H7 (cell line): ENCODE results near the gene CTAGE9. TPM values are rescaled to one million over a fixed set of nuclear protein-coding genes. Genes with fewer than 3 reads are reported as not detected.
"Not testable (repeated sequence)": the region's sequence is repeated elsewhere in the genome, so short reads cannot be mapped to it uniquely, and the experiment has no call there.

ENCODE experiments used
- DNase-seq: peaks from one replicate; pipeline ENCODE4 v3.0.0; 2012
- H3K27me3 ChIP-seq: 2 replicates; pipeline ENCODE4 v1.6.0; 2011; ENCODE audit warnings: mild to moderate bottlenecking, low read length; ENCODE audit not compliant: control insufficient read depth, insufficient read depth
- H3K36me3 ChIP-seq: replicated peaks from 2 replicates; pipeline ENCODE4 v1.5.1; 2011; ENCODE audit warnings: low read length; ENCODE audit not compliant: control insufficient read depth, insufficient read depth
- H3K4me3 ChIP-seq: 2 replicates; pipeline ENCODE4 v1.5.1; 2011; ENCODE audit warnings: low read depth, mild to moderate bottlenecking, control low read depth, low read length, moderate library complexity; ENCODE audit not compliant: insufficient read depth
- total RNA-seq: library from RNA; depleted of rRNA; stranded (reverse); fragments of >200 nt; shearing (Covaris generic); gene quantifications from 2 replicates; pipeline ENCODE4 v1.2.3, GENCODE V29; 2014

The CTAGE9 gene
- total RNA-seq, 1 experiment from 2014 or later: not detected

DNA sequence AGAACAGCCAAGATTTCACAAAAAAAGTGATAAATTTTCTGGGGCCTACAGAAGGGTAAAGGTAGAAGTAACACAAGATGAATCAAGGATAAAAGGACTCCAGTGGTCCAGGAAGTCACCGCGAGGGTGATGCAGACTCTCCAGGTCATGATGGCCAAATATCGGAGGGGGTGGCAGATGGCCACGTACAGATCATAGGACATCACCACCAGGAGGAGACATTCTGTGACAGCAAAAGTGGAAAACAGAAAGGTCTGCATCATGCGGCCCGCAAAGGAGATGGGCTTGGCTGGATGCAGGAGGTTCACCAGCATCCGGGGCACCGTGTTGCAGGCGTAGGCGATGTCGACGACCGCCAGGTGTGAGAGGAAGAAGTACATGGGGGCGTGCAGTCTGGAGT lies 10.0 kb downstream of the CTAGE9 start:
- DNase-seq, H3K36me3 ChIP-seq, H3K4me3 ChIP-seq, H3K27me3 ChIP-seq: not testable (repeated sequence)

GRCh38 chr6:131696956-131697355 lies 13.9 kb downstream of the CTAGE9 start:
- no peak for DNase-seq
- Histone ChIP-seq H3K4me3 (no peak overlapping the region), H3K36me3 (no peaks in the 10 kb centered on the region), H3K27me3 (no peaks in the 10 kb centered on the region)

DNA sequence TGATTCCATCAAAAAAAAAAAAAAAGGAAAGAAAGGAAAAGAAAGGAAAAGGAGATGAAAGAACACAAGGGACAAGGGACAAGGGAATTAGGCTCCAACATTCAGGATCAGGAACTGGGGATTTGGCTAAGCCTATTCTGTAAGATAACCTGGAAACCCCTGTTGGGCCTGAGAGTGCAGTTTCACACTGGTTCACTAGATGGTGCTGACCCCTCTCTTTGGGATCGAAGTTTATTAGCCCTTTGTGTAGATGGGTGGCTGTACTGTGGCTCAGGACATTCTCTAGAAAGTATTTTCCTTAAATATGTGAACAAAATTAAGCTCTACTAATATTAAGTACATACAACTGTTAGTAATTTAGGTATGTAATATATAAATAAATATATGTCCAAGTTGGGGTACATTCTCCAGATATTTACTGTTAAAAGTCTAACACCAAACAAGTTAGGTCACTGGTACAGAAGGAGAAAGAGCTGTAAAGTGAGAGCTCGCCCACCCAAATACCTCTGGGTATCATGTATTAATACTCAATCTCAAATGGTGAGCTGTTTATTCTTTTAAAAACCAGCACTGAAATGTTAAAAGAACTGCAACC lies 15.9 kb downstream of the CTAGE9 start:
- H3K4me3 ChIP-seq: no peak overlapping the region
- H3K27me3 ChIP-seq: no peaks in the 10 kb centered on the region
- DNase-seq: peak; percentile 69
- H3K36me3 ChIP-seq: no peaks in the 10 kb centered on the region

DNA sequence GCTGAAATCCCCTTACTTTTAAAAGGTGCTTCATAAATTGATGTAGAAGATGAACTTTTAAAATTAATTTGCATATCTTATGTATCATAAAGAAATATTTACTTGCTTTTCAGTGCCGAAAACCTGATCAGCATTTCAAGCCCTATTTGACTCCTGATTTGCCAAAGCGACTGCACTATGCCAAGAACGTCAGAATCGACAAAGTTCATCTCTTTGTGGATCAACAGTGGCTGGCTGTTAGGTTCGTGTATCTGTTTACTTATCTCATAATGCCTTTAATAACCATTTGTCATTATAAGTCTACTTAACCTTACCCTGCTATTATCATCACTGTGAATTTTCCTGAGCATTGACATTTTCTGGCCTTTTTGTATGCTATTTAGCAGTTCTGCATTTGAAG lies 17.4 kb downstream of the CTAGE9 start:
- DNase-seq: no peak
- H3K4me3 ChIP-seq: no peak overlapping the region
- no peaks in the 10 kb centered on the region for H3K27me3 ChIP-seq
- H3K36me3 ChIP-seq: no peaks in the 10 kb centered on the region

DNA sequence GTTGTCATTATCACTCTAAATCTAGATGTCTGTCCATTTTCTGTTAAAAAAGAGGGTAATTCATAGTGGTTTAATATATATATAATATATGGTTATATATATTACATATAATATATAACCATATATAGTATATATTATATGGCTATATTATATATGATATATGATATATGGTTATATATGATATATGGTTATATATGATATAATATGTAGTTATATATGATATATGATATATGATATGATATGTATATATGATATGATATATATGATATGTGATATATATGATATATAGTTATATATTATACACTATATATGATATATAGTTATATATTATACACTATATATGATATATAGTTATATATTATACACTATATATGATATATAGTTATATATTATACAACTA lies 18.2 kb downstream of the CTAGE9 start:
- Histone ChIP-seq H3K36me3 (no peaks in the 10 kb centered on the region), H3K27me3 (no peaks in the 10 kb centered on the region), H3K4me3 (no peak overlapping the region)
- DNase-seq: no peak

- no peak overlapping the region for H3K4me3 ChIP-seq
- no peaks in the 10 kb centered on the region for H3K27me3 ChIP-seq
- no peaks in the 10 kb centered on the region for H3K36me3 ChIP-seq
- no peak for DNase-seq
Observed at GRCh38 chr6:131692031-131692430, 18.8 kb downstream of the CTAGE9 start.

DNA sequence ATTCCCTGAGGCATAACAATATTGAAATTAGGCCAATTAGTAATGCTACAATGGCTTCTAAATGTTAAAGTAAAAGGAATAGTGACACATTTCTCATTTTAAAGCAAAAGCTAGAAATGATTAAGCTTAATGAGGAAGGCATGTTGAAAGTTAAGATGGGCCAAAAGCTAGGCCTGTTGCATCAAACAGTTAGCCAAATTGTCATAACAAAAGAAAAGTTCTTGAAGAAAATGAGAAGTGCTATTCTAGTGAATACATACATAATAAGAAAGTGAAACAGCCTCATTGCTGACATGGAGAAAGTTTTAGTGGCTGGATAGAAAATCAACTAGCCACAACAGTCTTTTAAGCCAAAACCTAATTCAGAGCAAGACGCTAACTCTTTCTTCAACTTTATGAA lies 22.5 kb downstream of the CTAGE9 start:
- no peak for DNase-seq
- H3K4me3 ChIP-seq: no peak overlapping the region
- no peaks in the 10 kb centered on the region for H3K27me3 ChIP-seq
- H3K36me3 ChIP-seq: no peaks in the 10 kb centered on the region

DNA sequence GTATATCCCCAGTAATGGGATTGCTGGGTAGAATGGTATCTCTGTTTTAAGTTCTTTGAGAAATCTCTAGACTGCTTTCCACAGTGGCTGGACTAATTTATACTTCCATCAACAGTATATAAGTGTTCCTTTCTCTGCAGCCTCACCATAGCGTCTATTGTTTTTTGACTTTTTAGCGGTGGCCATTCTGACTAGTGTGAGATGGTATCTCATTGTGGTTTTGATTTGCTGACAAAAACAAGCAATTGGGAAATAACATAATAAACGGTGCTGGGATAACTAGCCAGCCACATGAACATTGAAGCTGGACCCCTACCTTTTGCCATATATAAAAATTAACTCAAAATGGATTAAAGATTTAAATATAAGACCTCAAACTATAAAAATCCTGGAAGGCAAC lies 23.8 kb downstream of the CTAGE9 start:
- Histone ChIP-seq H3K4me3 (no peak overlapping the region), H3K27me3 (no peaks in the 10 kb centered on the region), H3K36me3 (no peaks in the 10 kb centered on the region)
- DNase-seq: no peak

GRCh38 chr6:131685266-131685780 lies 25.5 kb downstream of the CTAGE9 start:
- no peak overlapping the region for H3K4me3 ChIP-seq
- H3K36me3 ChIP-seq: no peaks in the 10 kb centered on the region
- DNase-seq: no peak
- H3K27me3 ChIP-seq: no peaks in the 10 kb centered on the region

DNA sequence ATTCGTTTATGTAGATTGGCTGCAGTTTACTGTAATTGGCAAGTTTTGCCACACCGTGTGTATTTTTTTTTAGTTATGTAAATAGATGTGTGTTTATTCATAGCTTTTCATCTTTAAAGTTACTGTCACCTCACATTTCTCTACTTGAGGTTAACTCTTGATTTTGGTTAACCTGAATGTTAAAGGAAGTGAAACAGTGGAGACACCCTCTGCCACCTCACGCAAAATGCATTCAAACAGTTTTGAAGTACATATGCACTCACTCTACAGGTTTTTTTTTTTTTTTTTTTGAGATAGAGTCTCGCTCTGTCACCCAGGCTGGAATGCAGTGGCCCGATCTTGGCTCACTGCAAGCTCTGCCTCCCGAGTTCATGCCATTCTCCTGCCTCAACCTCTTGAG lies 27.3 kb downstream of the CTAGE9 start:
- DNase-seq: no peak
- no peaks in the 10 kb centered on the region for H3K27me3 ChIP-seq

DNA sequence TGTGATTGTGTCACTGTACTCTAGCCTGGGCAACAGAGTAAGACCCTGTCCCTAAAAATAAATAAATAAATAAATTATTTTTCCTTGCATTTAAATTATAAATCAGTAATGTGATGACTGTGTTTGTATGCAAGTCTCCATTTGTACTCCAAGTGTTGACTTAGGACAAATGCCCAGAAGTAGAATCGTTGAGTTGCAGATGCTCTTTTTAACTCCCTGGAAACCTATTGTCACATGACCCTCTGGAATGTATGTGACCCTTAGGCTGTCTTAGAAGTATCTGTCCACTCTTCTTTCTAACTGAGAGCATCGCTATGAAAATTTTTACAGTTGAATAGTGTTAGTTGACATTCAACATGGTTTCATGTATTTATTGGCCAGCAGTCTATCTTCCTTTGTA lies 28.4 kb downstream of the CTAGE9 start:
- Histone ChIP-seq H3K36me3 (no peaks in the 10 kb centered on the region), H3K4me3 (no peak overlapping the region), H3K27me3 (no peaks in the 10 kb centered on the region)
- no peak for DNase-seq

More for the DNA sequence above, 27.3 kb downstream of the CTAGE9 start:
- Histone ChIP-seq H3K4me3 (no peak overlapping the region), H3K36me3 (no peaks in the 10 kb centered on the region)

GRCh38 chr6:131681585-131681984 lies 29.2 kb downstream of the CTAGE9 start:
- H3K27me3 ChIP-seq: no peaks in the 10 kb centered on the region
- DNase-seq: no peak

DNA sequence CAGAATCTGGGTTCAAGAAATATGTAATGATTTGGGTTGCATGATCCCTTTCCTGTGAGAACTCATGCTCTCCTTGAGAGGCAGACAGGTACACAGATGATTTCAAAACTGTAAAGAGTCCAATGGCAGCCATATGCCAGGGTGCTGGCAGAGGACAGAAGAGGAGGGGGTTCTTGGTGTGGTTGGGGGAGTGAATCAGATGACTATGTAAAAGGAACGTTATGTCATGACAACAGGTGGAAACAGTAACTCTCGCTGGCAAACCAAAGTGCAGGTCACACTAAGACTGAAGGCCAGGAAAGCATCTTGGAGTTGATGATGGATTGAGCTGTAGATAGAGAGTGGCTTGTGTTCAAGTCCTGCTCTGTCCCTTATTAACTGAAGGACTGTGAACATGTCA lies 29.9 kb downstream of the CTAGE9 start:
- no peak for DNase-seq
- Histone ChIP-seq H3K27me3 (no peaks in the 10 kb centered on the region), H3K36me3 (no peaks in the 10 kb centered on the region), H3K4me3 (no peak overlapping the region)

More at GRCh38 chr6:131681585-131681984, 29.2 kb downstream of the CTAGE9 start:
- H3K36me3 ChIP-seq: no peaks in the 10 kb centered on the region
- no peak overlapping the region for H3K4me3 ChIP-seq

- Histone ChIP-seq H3K4me3 (no peak overlapping the region), H3K36me3 (no peaks in the 10 kb centered on the region), H3K27me3 (no peaks in the 10 kb centered on the region)
- DNase-seq: no peak
Observed at GRCh38 chr6:131678442-131678841, 32.4 kb downstream of the CTAGE9 start.

DNA sequence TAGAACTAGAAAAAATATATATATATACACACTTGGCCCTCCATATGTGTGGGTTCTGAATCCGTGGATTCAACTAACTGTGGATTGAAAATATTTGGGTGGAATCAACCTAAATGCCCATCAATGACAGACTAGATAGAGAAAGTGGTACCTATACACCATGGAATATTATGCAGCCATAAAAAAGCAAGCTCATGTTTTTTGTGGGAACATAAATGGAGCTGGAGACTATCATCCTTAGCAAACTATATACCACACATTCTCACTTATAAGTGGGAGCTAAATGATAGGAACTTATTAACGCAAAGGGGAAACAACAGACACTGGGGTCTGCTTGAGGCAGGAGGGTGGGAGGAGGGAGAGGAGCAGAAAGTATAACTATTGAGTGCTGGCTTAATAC lies 37.6 kb downstream of the CTAGE9 start:
- H3K36me3 ChIP-seq: no peaks in the 10 kb centered on the region
- H3K4me3 ChIP-seq: no peak overlapping the region
- no peak for DNase-seq
- no peaks in the 10 kb centered on the region for H3K27me3 ChIP-seq

DNA sequence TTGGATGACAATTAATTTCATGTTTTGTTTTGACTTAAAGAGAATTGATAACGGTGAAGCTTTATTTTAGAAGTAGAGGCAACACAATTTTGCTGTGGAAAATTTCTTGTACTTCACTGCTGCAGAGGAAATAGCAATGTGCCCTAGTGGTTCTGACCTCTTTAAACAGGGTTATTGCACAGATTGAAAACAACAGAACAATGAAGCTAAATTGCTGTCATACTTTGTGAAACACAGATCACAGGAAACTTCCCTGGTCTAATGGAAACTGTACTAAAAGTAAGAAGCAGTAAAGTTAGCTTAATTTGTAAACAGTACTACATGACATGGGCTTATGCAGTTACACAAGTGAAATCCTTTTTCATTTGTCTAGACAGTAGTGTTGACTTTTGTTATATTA lies 40.9 kb downstream of the CTAGE9 start:
- no peaks in the 10 kb centered on the region for H3K36me3 ChIP-seq
- H3K27me3 ChIP-seq: no peaks in the 10 kb centered on the region
- DNase-seq: no peak
- no peak overlapping the region for H3K4me3 ChIP-seq
